ENCODE measurements around the gene CBLC.

Gene CBLC

GRCh38 chr19:44741841-44742329, 35.8 kb upstream of the CBLC start:
- peak; percentile 53 for ATAC-seq
- H3K9me3 Mint-ChIP-seq, result no peaks in the 10 kb centered on the region
- no peak for DNase-seq
- H3K4me3 Mint-ChIP-seq, result no peak overlapping the region
- peaks cover 4% of the 10 kb centered on the region for H3K27me3 Mint-ChIP-seq
- H3K4me1 Mint-ChIP-seq, result peaks cover 39% of the 10 kb centered on the region
- H3K36me3 Mint-ChIP-seq (ENCODE audit: low read depth), result no peaks in the 10 kb centered on the region
- H3K27ac Mint-ChIP-seq, result no peak overlapping the region

- no peak for ATAC-seq
- no peaks in the 10 kb centered on the region for H3K9me3 Mint-ChIP-seq
- H3K36me3 Mint-ChIP-seq (ENCODE audit: low read depth), result no peaks in the 10 kb centered on the region
- H3K27ac Mint-ChIP-seq, result no peak overlapping the region
- H3K27me3 Mint-ChIP-seq, result peaks cover 4% of the 10 kb centered on the region
- peaks cover 39% of the 10 kb centered on the region for H3K4me1 Mint-ChIP-seq
- no peak overlapping the region for H3K4me3 Mint-ChIP-seq
- no peak for DNase-seq
Observed at GRCh38 chr19:44742330-44743061, 35.2 kb upstream of the CBLC start.

GRCh38 chr19:44744871-44745332, 32.8 kb upstream of the CBLC start:
- Mint-ChIP-seq H3K36me3 (ENCODE audit: low read depth) (peaks cover 3% of the 10 kb centered on the region), H3K9me3 (no peaks in the 10 kb centered on the region), H3K27ac (no peak overlapping the region), H3K4me3 (no peak overlapping the region), H3K4me1 (peaks cover 46% of the 10 kb centered on the region), H3K27me3 (peaks cover 4% of the 10 kb centered on the region)
- DNase-seq (no peak), ATAC-seq (no peak)

- peaks cover 49% of the 10 kb centered on the region for H3K4me1 Mint-ChIP-seq
- no peak overlapping the region for H3K4me3 Mint-ChIP-seq
- no peak for ATAC-seq
- no peaks in the 10 kb centered on the region for H3K9me3 Mint-ChIP-seq
- DNase-seq, result no peak
- H3K27ac Mint-ChIP-seq, result no peak overlapping the region
- H3K27me3 Mint-ChIP-seq, result peaks cover 4% of the 10 kb centered on the region
- peaks cover 3% of the 10 kb centered on the region for H3K36me3 Mint-ChIP-seq (ENCODE audit: low read depth)
Observed at GRCh38 chr19:44745341-44745831, 32.3 kb upstream of the CBLC start.

- ATAC-seq (no peak), DNase-seq (no peak)
- peaks cover 3% of the 10 kb centered on the region for H3K36me3 Mint-ChIP-seq (ENCODE audit: low read depth)
- H3K4me1 Mint-ChIP-seq, result peaks cover 55% of the 10 kb centered on the region
- H3K9me3 Mint-ChIP-seq, result no peaks in the 10 kb centered on the region
- H3K4me3 Mint-ChIP-seq, result peak overlapping the region; percentile 5
- H3K27me3 Mint-ChIP-seq, result peaks cover 4% of the 10 kb centered on the region
- no peak overlapping the region for H3K27ac Mint-ChIP-seq
Observed at GRCh38 chr19:44745887-44746600, 31.6 kb upstream of the CBLC start.

- H3K4me1 Mint-ChIP-seq, result peaks cover 57% of the 10 kb centered on the region
- peak overlapping the region; percentile 5 for H3K4me3 Mint-ChIP-seq
- ATAC-seq (no peak), DNase-seq (no peak)
- no peak overlapping the region for H3K27ac Mint-ChIP-seq
- H3K27me3 Mint-ChIP-seq, result peaks cover 4% of the 10 kb centered on the region
- H3K36me3 Mint-ChIP-seq (ENCODE audit: low read depth), result peaks cover 5% of the 10 kb centered on the region
- no peaks in the 10 kb centered on the region for H3K9me3 Mint-ChIP-seq
Observed at GRCh38 chr19:44746616-44746945, 31.1 kb upstream of the CBLC start.

- peaks cover 9% of the 10 kb centered on the region for H3K36me3 Mint-ChIP-seq (ENCODE audit: low read depth)
- peaks cover 4% of the 10 kb centered on the region for H3K27me3 Mint-ChIP-seq
- DNase-seq, result peak; percentile 96
- H3K27ac Mint-ChIP-seq, result peak overlapping the region; percentile 96
- peak; percentile 81 for ATAC-seq
- H3K4me1 Mint-ChIP-seq, result peaks cover 60% of the 10 kb centered on the region
- H3K9me3 Mint-ChIP-seq, result no peaks in the 10 kb centered on the region
- peak overlapping the region; percentile 96 for H3K4me3 Mint-ChIP-seq
Observed at GRCh38 chr19:44746946-44747738, 30.5 kb upstream of the CBLC start.

- ATAC-seq (peak; percentile 30), DNase-seq (peak; percentile 40)
- peak overlapping the region; percentile 96 for H3K27ac Mint-ChIP-seq
- H3K36me3 Mint-ChIP-seq (ENCODE audit: low read depth), result peaks cover 16% of the 10 kb centered on the region
- peaks cover 4% of the 10 kb centered on the region for H3K27me3 Mint-ChIP-seq
- no peaks in the 10 kb centered on the region for H3K9me3 Mint-ChIP-seq
- H3K4me3 Mint-ChIP-seq, result peak overlapping the region; percentile 96
- H3K4me1 Mint-ChIP-seq, result peaks cover 62% of the 10 kb centered on the region
Observed at GRCh38 chr19:44747739-44748425, 29.8 kb upstream of the CBLC start.

GRCh38 chr19:44748426-44749254, 29.1 kb upstream of the CBLC start, which contains the start of gene BCL3:
Gene BCL3, plus strand, starts transcription at chr19:44748708. Its CDS starts 83 bp downstream, at chr19:44748791.
- Mint-ChIP-seq H3K9me3 (no peaks in the 10 kb centered on the region), H3K4me1 (peaks cover 65% of the 10 kb centered on the region), H3K4me3 (peak within 1 kb of the TSS; percentile 96), H3K27ac (peak within 1 kb of the TSS; percentile 96), H3K36me3 (ENCODE audit: low read depth) (peaks cover 17% of the 10 kb centered on the region), H3K27me3 (peaks cover 6% of the 10 kb centered on the region)
- ATAC-seq (peak; percentile 31), DNase-seq (peak; percentile 72)

GRCh38 chr19:44749292-44749691, 28.4 kb upstream of the CBLC start:
- H3K4me1 Mint-ChIP-seq, result peaks cover 69% of the 10 kb centered on the region
- peak overlapping the region; percentile 79 for H3K4me3 Mint-ChIP-seq
- DNase-seq (no peak), ATAC-seq (no peak)
- peak overlapping the region; percentile 59 for H3K27ac Mint-ChIP-seq
- peaks cover 6% of the 10 kb centered on the region for H3K27me3 Mint-ChIP-seq
- H3K9me3 Mint-ChIP-seq, result no peaks in the 10 kb centered on the region
- H3K36me3 Mint-ChIP-seq (ENCODE audit: low read depth), result peaks cover 17% of the 10 kb centered on the region

- Mint-ChIP-seq H3K36me3 (ENCODE audit: low read depth) (peaks cover 20% of the 10 kb centered on the region), H3K27ac (peak overlapping the region; percentile 59), H3K9me3 (no peaks in the 10 kb centered on the region)
Observed at GRCh38 chr19:44749994-44750393, 27.7 kb upstream of the CBLC start.

GRCh38 chr19:44752123-44752815, 25.4 kb upstream of the CBLC start:
- ATAC-seq (no peak), DNase-seq (no peak)
- peak overlapping the region; percentile 93 for H3K27ac Mint-ChIP-seq
- peaks cover 21% of the 10 kb centered on the region for H3K36me3 Mint-ChIP-seq (ENCODE audit: low read depth)
- H3K27me3 Mint-ChIP-seq, result peaks cover 2% of the 10 kb centered on the region
- no peaks in the 10 kb centered on the region for H3K9me3 Mint-ChIP-seq
- peaks cover 66% of the 10 kb centered on the region for H3K4me1 Mint-ChIP-seq
- H3K4me3 Mint-ChIP-seq, result peak overlapping the region; percentile 88

More at GRCh38 chr19:44749994-44750393, 27.7 kb upstream of the CBLC start:
- ATAC-seq, result no peak
- Mint-ChIP-seq H3K27me3 (peaks cover 6% of the 10 kb centered on the region), H3K4me3 (peak overlapping the region; percentile 79), H3K4me1 (peaks cover 71% of the 10 kb centered on the region)
- DNase-seq, result no peak
